Stimulated activated CD4-positive, alpha-beta T cell treated with anti-CD3 and anti-CD28 coated beads, Interleukin-4, amount 100 ng/mL, for 4 hours (primary cell): ENCODE data around the gene MACROD1.

ENCODE experiments used
- DNase-seq, 2 experiments: peaks; one replicate each; pipeline ENCODE4 v3.0.0-alpha.2; 2020

The MACROD1 gene

DNA sequence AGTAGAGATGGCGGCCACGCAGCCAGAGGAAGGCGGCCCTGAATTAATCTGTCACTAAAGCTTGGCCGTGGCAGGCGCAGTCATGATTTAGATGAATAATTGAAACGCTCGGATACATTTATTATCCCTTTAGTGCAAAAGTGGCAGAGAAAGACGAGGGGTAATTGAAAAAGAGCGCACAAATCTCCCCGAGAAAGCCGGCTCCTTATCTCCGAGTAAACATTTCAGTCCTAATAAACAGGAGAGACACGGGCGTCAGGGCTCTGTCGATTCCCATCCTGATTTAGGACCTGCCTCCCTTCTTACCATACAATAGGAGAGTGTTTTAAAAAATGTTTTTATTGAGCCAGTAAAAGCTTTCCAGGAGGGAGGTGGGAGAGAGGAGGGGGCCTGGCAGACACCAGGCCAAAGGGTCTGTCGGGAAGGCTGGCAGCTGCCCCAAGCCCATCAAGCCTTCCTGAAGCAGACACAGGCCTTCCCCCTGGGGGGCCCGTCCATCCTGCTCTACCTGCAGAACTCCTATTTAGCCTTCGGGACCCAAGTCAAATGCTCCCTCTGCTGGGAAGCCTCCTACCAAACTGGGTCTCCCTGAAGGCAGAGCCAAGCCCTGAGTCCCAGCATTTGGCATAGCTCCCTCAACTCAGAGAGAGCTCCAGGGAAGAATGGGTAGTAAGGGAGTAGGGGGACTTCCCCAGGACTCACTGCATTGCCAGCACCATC lies 156.8 kb downstream of the MACROD1 start:
- no peak for DNase-seq

DNA sequence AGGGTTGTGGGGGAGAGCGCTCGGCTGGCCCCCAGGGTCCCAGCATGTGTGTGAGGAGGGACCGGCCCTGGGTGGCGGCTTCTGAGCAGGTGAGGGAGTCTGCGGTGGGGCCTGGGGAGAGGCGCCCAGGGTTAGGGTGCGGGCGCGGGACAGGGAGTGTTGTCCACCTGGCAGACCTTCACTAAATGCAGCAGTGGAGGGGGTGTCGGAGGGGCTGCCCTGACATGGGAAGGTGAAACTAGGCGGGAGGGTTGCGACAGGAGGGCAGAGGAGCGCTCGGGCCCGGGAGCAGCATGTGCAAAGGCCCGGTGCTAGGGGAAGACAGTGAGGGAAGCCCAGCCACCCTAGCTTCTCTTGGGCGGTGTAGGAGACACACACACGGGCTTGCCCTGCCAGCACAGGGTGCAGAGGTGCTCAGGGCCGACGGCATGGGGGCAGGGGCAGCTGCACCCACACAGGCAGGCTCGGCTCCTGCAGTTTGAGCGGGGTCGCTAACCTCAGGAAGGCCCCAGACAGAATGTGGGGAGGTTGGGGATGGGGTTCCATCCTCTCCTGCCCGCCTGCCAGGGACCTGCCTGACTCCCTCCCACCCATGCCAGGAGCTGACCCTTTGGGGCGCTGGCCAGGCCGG lies 157.5 kb downstream of the MACROD1 start:
- DNase-seq = no peak

- DNase-seq = no peak
These were observed 158.2 kb downstream of the MACROD1 start for GRCh38 chr11:64007629-64008282.

DNA sequence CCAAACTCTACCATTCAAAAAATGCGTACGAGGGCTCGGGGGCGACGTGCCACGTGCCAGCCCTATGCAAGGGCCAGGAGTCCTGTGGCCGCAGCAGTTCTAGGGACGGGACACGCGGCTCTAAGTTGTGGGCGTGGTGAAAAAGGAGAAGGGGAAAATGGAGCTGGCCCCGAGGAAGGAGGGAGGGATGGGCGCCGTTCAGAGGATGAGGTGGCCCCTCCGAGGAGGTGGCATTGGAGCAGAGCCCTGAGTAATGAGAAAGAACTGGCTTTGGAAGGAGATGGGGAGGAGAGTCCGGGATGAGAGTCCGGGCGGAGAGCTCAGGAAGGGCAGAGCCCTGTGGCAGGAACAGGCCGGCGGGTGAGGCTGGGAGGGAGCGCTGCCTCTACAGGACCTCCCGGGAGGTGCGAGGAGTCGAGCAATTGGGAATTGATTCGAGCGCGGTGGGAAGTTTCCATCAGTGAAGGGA lies 158.7 kb downstream of the MACROD1 start:
- no peak for DNase-seq

DNA sequence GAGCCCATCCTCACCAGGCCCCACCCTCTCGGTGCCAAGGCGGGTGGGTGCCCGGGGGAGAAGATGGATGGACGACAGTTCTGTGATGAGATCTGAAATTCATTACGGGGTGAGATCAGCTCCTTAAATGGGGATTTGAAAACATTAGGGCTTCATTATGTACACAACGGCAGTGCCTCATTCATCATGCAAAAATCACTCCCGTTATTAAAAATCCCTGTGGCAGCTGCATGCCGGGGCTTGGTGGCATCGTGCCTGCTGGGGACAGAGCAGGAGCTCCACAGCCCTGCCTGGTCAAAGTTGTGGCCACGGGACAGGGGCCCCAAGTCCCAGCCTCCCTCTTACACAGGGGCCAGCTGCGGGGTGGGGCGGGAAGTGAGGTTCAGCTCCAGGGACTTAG lies 159.5 kb downstream of the MACROD1 start:
- DNase-seq = no peak

DNA sequence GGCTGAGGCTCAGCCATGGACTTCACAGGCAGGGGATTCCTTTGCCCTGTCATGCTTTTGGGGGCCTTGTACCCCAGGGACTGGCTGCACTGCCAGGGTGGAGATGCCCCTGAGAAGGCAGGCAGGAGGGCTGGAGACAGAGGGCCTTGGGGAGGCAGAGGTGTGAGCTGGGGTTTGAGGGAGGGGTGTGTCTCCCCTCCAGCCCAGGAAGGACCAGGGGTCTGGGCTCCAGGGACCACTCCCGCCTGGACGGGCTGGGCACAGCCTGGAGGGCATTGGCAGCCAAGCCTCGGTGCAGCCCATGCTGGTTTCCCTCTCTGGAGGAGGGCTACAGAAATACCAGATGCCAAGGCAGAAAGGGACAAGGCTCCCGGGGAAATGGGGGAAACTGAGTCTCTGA lies 160.2 kb downstream of the MACROD1 start:
- DNase-seq = no peak

- no peak for DNase-seq
These were observed 161.3 kb downstream of the MACROD1 start for GRCh38 chr11:64004590-64004984.

DNA sequence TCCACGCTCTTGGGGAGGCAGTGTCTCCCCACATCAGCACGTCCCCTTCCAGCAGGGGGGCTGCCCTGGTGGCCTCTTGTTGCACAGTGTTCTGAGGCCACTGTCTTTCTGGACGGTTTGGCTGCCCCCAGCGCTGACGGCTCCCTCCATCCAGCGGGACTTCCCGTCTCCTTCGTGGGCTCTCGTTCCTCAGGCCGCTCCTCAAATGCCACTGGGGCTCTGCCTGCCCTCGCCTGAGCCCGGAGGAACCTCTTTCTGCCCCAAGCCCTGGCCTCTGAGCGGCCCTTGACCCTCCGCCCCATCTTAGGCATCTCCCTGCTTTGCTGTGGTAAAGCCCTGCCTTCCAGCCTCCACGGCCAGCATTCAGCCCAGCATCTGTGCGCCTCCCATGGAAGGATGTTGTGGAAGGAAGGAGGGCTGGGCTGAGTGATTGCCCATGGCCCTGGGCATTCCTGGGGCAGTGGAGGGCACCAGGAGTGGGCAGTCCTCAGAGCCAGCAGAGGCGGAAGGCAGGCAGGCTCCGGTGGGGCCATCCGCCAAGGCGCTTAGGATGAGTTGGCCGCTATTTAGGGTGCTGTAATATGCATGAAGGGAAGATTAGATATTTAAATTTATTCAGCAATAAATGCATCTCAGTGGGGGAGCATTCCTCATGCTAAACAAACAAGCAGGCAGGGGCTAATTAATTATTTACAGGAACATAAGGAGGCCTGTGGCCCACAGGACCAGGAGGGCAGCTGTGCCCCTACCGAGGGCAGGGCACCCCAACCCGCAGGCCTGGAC lies 161.9 kb downstream of the MACROD1 start:
- no peak for DNase-seq

GRCh38 chr11:64001484-64002420 lies 164.2 kb downstream of the MACROD1 start:
- no peak for DNase-seq

DNA sequence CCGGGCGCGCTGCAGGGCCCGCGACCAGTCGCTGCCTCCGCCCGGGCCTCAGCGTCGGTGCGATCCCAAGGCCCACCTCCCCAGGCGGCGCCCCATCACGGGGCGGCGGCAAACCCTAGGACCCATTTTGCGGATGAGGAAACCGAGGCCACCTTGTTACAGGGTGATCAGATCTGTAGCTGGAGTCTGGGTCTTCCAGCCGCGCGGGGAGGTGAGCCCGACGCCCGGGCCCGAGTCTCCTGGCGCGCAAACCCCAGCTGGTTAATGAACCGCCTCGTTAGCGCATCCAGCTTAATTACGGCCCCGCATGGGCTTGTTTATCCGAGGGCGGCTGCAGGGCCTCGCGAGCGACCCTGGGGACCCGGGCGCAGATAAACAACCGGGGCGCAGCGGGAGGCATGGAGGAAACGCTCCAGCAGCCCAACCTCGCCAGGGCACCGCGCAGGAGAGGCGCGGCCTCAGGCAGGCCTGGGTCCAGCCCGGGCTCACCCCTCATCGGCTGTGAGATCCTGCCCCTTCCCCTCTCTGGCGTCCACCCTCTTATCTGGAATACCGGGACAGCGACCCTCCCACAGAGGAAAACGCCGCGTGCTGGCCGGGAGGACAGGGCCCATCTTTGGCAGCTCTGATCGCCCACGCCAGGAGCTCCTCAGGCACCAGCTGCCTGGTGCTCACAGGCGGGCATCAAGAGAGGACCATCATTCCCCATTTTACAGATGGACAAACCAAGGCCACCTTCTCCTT lies 165.0 kb downstream of the MACROD1 start:
- DNase-seq = no peak

- peak; percentile 58 to 74 for DNase-seq
These were observed 165.7 kb downstream of the MACROD1 start for GRCh38 chr11:64000026-64000739.

- DNase-seq = peak; percentile 63 to 69
These were observed 166.4 kb downstream of the MACROD1 start for GRCh38 chr11:63999349-64000025.

DNA sequence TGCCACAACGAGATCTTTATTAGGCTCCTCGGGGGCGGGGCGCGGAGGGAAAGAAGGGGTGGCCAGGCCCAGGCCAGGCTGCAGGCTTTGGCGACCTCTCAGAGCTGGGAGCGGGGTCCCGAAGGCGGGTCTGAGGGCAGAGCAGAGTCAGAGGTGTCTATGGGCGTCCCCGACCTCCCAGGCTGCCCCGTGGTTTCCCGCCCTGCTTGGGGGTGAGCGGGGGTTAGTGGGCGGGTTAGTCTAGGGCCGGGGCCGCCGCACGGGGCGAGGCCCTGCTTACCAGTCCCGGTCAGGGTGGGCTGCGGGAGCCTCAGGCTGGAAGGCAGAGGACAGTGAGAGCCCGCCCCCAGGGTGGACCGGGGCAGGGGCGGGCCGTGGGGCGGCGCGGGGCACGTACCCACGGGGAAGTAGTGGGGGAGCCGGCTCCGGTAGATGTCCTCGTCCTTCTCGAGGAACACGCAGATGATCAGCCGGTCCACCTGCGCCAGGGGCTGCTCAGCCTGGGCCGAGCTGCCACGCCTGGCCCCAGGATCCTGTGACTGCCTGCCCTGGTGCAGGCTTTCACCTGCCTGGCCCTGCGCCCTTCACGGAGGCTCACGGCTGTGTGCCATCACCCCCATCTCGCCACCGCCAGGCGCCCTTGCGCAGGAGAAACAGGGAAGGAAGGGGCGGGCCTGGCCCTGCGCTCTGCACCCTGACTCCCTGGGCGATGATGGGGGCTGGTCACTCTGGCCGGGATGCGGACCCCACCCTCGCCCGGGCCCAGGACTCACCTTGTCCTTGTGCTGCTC lies 167.2 kb downstream of the MACROD1 start:
- no peak for DNase-seq

GRCh38 chr11:63997801-63998337 lies 168.0 kb downstream of the MACROD1 start:
- DNase-seq = no peak

- DNase-seq = no peak
These were observed 168.7 kb downstream of the MACROD1 start for GRCh38 chr11:63997104-63997700.

- DNase-seq = no peak
These were observed 169.4 kb downstream of the MACROD1 start for GRCh38 chr11:63996512-63996911.

DNA sequence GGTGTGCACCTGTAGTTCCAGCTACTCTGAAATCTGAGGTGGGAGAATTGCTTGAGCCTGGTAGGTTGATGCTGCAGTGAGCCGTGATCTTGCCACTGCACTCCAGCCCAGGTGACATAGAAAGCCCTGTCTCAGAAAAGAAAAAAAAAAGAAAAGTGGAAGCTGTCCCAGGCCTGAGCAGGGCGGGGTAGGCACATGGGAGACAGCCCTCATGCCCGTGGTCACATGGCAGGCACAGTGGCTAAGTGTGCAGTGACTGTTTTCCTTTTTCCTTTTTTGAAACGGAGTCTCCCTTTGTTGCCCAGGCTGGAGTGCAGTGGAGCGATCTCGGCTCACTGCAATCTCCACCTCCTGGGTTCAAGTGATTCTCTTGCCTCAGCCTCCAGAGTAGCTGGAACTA lies 171.9 kb downstream of the MACROD1 start:
- DNase-seq = no peak

DNA sequence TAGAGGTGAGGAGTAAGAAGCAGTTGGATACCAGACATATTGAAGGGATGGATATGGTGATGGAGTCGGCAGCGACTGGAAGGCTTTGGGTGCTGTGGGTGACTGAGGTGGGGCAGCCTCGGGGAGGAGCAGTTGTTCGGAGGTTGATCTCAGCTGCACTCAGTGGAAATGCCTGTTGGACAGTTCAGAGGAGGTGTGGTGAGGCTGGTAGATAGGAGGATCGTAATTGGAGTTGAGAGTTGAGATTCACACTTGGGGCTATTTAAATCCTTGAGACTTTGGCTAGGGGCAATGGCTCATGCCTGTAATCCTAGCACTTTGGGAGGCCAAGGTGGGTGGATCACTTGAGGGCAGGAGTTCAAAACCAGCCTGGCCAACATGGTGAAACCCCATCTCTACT lies 172.8 kb downstream of the MACROD1 start:
- no peak for DNase-seq

- DNase-seq = no peak
These were observed 174.4 kb downstream of the MACROD1 start for GRCh38 chr11:63991558-63991957.
